Mesothelial cell of epicardium (in vitro differentiated cells): Measurements from ENCODE around the gene FILIP1. TPM values are rescaled to one million over a fixed set of nuclear protein-coding genes. Genes with fewer than 3 reads are reported as not detected.

ENCODE experiments used
- DNase-seq, 2 experiments: peaks; one replicate each; pipeline ENCODE4 v3.0.0; 2021; ENCODE audit warnings: low spot score in 2 of 2; ENCODE audit not compliant: unreplicated experiment in 2 of 2
- H3K27ac Mint-ChIP-seq: 2 replicates; pipeline ENCODE4 v1.8.0; 2021; ENCODE audit warnings: mixed read lengths
- H3K27me3 Mint-ChIP-seq: 2 replicates; pipeline ENCODE4 v1.8.0; 2021; ENCODE audit warnings: low read depth, mixed read lengths
- H3K36me3 Mint-ChIP-seq: 2 replicates; pipeline ENCODE4 v1.8.0; 2021; ENCODE audit warnings: mixed read lengths
- H3K4me1 Mint-ChIP-seq: 2 replicates; pipeline ENCODE4 v1.8.0; 2021; ENCODE audit warnings: mixed read lengths
- H3K4me3 Mint-ChIP-seq: 2 replicates; pipeline ENCODE4 v1.8.0; 2021; ENCODE audit warnings: mild to moderate bottlenecking, moderate library complexity, mixed read lengths
- H3K9me3 Mint-ChIP-seq: 2 replicates; pipeline ENCODE4 v1.8.0; 2021; ENCODE audit warnings: mixed read lengths
- total RNA-seq: library from RNA; stranded (reverse); gene quantifications from 3 replicates; pipeline ENCODE4 v1.2.1, GENCODE V29; 2021
- TF ChIP-seq, protein P1 (sequence below): fragments of 200-600 bp; sonication (generic); IDR thresholded peaks from one replicate; pipeline ENCODE4 v1.5.0; 2021; ENCODE audit warnings: antibody characterized with exemption; ENCODE audit not compliant: unreplicated experiment

The FILIP1 gene
- total RNA-seq, 1 donor from 2014 or later = 11.3 TPM

DNA sequence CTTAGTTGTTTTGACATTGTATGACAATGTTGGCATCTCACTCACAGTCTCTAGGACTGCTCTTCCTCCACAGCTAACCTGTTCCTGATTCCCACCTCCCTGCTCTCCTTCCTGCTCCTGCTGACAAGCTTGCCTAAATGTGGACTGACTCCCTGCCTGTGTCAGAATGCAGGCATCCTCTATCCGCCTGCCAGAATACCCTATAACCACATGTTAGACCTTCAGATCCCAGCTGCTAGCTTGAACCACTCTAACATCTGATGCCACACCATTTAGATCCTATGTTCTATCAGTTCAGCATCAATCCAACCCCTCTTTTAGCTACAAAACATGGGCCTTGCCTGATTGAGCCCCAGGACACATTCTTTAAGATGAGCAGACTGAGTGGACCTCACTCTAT, 12.2 kb downstream of the FILIP1 start:
- Mint-ChIP-seq H3K27ac (peak overlapping the region; percentile 39), H3K9me3 (no peaks in the 10 kb centered on the region), H3K4me1 (peaks cover 23% of the 10 kb centered on the region), H3K27me3 (no peaks in the 10 kb centered on the region), H3K4me3 (no peak overlapping the region), H3K36me3 (no peaks in the 10 kb centered on the region)
- TF ChIP-seq, protein P1, sequence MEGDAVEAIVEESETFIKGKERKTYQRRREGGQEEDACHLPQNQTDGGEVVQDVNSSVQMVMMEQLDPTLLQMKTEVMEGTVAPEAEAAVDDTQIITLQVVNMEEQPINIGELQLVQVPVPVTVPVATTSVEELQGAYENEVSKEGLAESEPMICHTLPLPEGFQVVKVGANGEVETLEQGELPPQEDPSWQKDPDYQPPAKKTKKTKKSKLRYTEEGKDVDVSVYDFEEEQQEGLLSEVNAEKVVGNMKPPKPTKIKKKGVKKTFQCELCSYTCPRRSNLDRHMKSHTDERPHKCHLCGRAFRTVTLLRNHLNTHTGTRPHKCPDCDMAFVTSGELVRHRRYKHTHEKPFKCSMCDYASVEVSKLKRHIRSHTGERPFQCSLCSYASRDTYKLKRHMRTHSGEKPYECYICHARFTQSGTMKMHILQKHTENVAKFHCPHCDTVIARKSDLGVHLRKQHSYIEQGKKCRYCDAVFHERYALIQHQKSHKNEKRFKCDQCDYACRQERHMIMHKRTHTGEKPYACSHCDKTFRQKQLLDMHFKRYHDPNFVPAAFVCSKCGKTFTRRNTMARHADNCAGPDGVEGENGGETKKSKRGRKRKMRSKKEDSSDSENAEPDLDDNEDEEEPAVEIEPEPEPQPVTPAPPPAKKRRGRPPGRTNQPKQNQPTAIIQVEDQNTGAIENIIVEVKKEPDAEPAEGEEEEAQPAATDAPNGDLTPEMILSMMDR = no peak
- DNase-seq = no peak

DNA sequence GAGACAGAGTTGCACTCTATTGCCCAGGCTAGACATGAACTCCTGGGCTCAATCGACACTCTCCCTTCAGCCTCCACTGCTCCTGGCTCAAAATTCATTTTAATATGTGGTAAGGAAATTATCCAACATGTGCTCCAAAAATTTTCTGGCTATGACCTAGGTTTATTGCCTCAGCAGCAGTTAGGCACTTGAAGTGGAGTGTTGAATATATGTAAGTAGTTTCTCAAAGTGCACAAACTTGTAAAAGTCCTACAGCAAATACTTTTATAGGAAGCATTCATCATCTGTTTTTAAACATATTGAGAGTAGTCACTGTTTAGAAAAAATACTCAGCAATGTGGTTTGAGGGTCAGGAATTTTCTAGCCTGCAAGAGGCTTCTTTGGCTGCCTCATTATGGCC, 13.2 kb downstream of the FILIP1 start:
- Mint-ChIP-seq H3K36me3 (no peaks in the 10 kb centered on the region), H3K4me3 (no peak overlapping the region), H3K4me1 (peaks cover 23% of the 10 kb centered on the region), H3K27ac (peak overlapping the region; percentile 18), H3K9me3 (no peaks in the 10 kb centered on the region), H3K27me3 (no peaks in the 10 kb centered on the region)
- TF ChIP-seq, protein P1 = no peak
- no peak for DNase-seq

DNA sequence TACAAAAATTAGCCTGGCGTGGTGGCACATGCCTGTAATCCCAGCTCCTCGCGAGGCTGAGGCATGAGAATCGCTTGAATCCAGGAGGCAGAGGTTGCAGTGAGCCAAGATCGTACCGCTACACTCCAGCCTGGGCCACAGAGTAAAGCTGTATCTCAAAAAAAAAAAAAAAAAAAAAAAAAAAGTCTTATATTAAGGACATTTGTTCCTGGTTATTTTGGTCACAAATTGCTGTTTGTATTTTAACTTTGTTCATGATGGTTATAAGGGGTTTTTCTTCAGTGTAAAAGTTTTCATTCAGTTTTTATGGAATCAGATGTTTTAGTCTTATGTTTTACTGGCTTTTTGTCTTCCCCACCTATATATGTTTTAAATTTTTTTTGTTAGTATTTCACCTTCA, 13.9 kb downstream of the FILIP1 start:
- TF ChIP-seq, protein P1 = no peak
- Mint-ChIP-seq H3K4me1 (peaks cover 23% of the 10 kb centered on the region), H3K9me3 (no peaks in the 10 kb centered on the region), H3K36me3 (no peaks in the 10 kb centered on the region), H3K27me3 (no peaks in the 10 kb centered on the region), H3K27ac (no peak overlapping the region), H3K4me3 (no peak overlapping the region)
- DNase-seq = no peak

DNA sequence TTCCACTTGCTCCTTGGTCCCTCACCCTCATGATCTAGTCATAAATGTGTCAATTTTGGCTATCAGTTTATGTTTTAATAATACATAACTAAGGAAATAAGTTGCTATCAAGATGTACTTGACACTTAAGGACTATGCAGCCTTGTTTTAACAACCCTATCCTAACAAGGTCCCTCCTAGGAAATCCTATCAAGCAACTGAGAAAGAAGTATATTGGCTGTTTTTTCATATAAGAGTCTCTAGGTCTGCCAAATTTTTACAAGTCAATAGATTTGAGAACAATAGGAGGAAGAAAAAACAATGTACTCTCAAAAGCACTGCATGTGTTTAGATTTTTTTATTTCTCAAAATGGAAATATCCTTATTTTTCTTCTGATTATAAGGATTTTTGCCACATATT, 14.7 kb downstream of the FILIP1 start:
- no peaks in the 10 kb centered on the region for H3K9me3 Mint-ChIP-seq
- H3K27ac Mint-ChIP-seq = no peak overlapping the region
- no peaks in the 10 kb centered on the region for H3K36me3 Mint-ChIP-seq
- H3K4me1 Mint-ChIP-seq = peaks cover 23% of the 10 kb centered on the region
- TF ChIP-seq, protein P1 = no peak
- DNase-seq = no peak
- H3K4me3 Mint-ChIP-seq = no peak overlapping the region
- H3K27me3 Mint-ChIP-seq = no peaks in the 10 kb centered on the region

DNA sequence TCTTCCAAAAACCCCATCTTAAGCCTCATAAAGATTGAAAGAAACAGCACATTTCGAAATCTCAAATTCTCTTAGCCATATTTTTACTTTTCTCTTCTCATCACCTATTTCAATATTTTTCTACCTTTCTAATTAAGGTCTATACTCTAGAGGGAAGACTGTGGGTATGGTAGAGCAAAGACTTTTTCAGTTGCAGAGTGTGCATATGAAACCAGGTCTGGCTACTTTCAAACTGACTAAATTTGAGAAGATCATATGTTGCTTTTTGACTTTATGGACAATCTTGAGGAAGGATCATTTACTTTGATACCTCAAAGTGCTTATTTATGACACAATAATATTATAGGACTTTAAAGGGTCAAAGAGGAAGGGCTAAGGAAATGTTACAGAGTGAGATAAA, 20.7 kb downstream of the FILIP1 start:
- TF ChIP-seq, protein P1 = no peak
- Mint-ChIP-seq H3K4me1 (peaks cover 7% of the 10 kb centered on the region), H3K36me3 (no peaks in the 10 kb centered on the region), H3K27me3 (no peaks in the 10 kb centered on the region), H3K27ac (no peak overlapping the region), H3K4me3 (no peak overlapping the region), H3K9me3 (peaks cover 8% of the 10 kb centered on the region)
- DNase-seq = no peak

DNA sequence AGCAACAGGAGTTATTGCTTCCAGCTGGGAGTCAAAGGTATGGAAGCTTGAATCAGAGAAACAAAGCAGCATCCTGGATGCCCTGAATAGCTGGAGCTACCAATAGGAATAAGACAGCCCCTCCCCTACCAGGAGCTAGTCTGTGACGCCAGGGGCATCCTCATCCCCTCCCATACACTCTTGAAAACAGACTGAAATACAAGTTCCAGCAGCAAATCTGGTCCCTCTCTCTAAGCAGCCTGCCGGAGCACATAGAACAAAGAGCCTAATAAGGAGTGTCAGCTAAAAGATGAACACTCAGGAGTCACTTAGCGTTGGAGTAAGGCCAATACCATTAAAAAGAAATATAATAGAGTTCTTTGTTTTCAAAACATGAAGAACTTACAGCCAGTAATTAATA, 25.6 kb downstream of the FILIP1 start:
- Mint-ChIP-seq H3K36me3 (no peaks in the 10 kb centered on the region), H3K9me3 (peaks cover 8% of the 10 kb centered on the region), H3K4me3 (no peak overlapping the region), H3K27me3 (no peaks in the 10 kb centered on the region), H3K27ac (peak overlapping the region; percentile 58), H3K4me1 (peaks cover 10% of the 10 kb centered on the region)
- TF ChIP-seq, protein P1 = no peak
- no peak for DNase-seq
